SK-N-SH (cell line): ENCODE measurements around the gene RPS6KC1. TPM values are rescaled to one million over a fixed set of nuclear protein-coding genes. Genes with fewer than 3 reads are reported as not detected.

Experiments used
- CTCF ChIA-PET: fragments of 300-600, 350-600 bp; formaldehyde crosslinking; extraction: SDS; loops from one replicate; lab custom pipeline; 2021; lab: Yijun Ruan, JAX
- POLR2A ChIA-PET: fragments of 350-600 bp; sonication (Branson Sonifier 250); formaldehyde crosslinking; extraction: SDS; loops from one replicate; lab custom pipeline; 2020; ENCODE audit warnings: antibody characterized with exemption, inconsistent platforms; lab: Yijun Ruan, JAX
- DNase-seq: peaks from one replicate; pipeline ENCODE4 v3.0.0; 2012
- H2AFZ ChIP-seq: fragments of 200-600 bp; sonication (generic); 2 replicates; pipeline ENCODE4 v1.8.1; 2016; ENCODE audit warnings: antibody characterized with exemption, mild to moderate bottlenecking, low read depth
- H3F3A ChIP-seq: fragments of 200-600 bp; sonication (generic); replicated peaks from 2 replicates; pipeline ENCODE3; 2016; ENCODE audit warnings: antibody characterized with exemption, mild to moderate bottlenecking; ENCODE audit not compliant: insufficient read depth
- H3K27ac ChIP-seq, 2 experiments: fragments of 200-500 bp in 1 of 2; fragments of 200-600 bp in 1 of 2; sonication (Bioruptor generic) in 1 of 2; sonication (generic), shearing (Covaris generic) in 1 of 2; 2 replicates each; pipeline versions ENCODE4 v1.5.1 to v1.6.1; 2014 to 2016; ENCODE audit warnings: low read depth in 2 of 2, inconsistent platforms in 1 of 2, low read length in 1 of 2, mild to moderate bottlenecking in 1 of 2, mixed read lengths in 1 of 2
- H3K27me3 ChIP-seq: fragments of 200-600 bp; sonication (generic), shearing (Covaris generic); 2 replicates; pipeline ENCODE4 v1.6.1; 2016; ENCODE audit warnings: mixed run types; ENCODE audit not compliant: insufficient read depth
- H3K36me3 ChIP-seq, 2 experiments: fragments of 200-500 bp in 1 of 2; fragments of 200-600 bp in 1 of 2; sonication (Bioruptor generic) in 1 of 2; sonication (generic) in 1 of 2; replicated peaks in 1 of 2; 2 replicates each; pipeline versions ENCODE3 to v1.5.1; 2014 to 2016; ENCODE audit warnings: low read length in 1 of 2, mild to moderate bottlenecking in 1 of 2; ENCODE audit not compliant: insufficient read depth in 2 of 2, control insufficient read depth in 1 of 2
- H3K4me1 ChIP-seq, 2 experiments: fragments of 200-500 bp in 1 of 2; fragments of 200-600 bp in 1 of 2; sonication (Bioruptor generic) in 1 of 2; sonication (generic), shearing (Covaris generic) in 1 of 2; 2 replicates each; pipeline versions ENCODE4 v1.5.1 to v1.6.1; 2014 to 2016; ENCODE audit warnings: low read depth in 1 of 2, low read length in 1 of 2, mixed run types in 1 of 2; ENCODE audit not compliant: insufficient read depth in 2 of 2, control insufficient read depth in 1 of 2
- H3K4me2 ChIP-seq: fragments of 200-600 bp; sonication (generic), shearing (Covaris generic); 2 replicates; pipeline ENCODE4 v1.6.1; 2017; ENCODE audit warnings: mixed run types
- H3K4me3 ChIP-seq, 2 experiments: fragments of 200-500 bp in 1 of 2; fragments of 200-600 bp in 1 of 2; sonication (Bioruptor generic) in 1 of 2; sonication (generic), shearing (Covaris generic) in 1 of 2; 2 replicates each; pipeline versions ENCODE4 v1.5.1 to v1.8.1; 2014 to 2016; ENCODE audit warnings: low read depth in 2 of 2, inconsistent platforms in 1 of 2, low read length in 1 of 2, mild to moderate bottlenecking in 1 of 2, mixed read lengths in 1 of 2, moderate library complexity in 1 of 2
- H3K79me2 ChIP-seq: fragments of 200-600 bp; sonication (generic); 2 replicates; pipeline ENCODE4 v1.8.1; 2017; ENCODE audit warnings: mild to moderate bottlenecking; ENCODE audit not compliant: insufficient read depth
- H3K9ac ChIP-seq: fragments of 200-600 bp; sonication (generic); 2 replicates; pipeline ENCODE4 v1.6.1; 2017; ENCODE audit warnings: mixed run types
- H3K9me2 ChIP-seq: fragments of 200-600 bp; sonication (generic); 2 replicates; pipeline ENCODE4 v1.6.1; 2017; ENCODE audit warnings: mixed run types
- H3K9me3 ChIP-seq: fragments of 200-600 bp; sonication (generic); 2 replicates; pipeline ENCODE4 v1.6.1; 2017; ENCODE audit warnings: mixed run types, mild to moderate bottlenecking, moderate library complexity
- H4K20me1 ChIP-seq: fragments of 200-600 bp; sonication (generic); 2 replicates; pipeline ENCODE4 v1.6.1; 2017; ENCODE audit warnings: mild to moderate bottlenecking, mixed run types; ENCODE audit not compliant: insufficient read depth
- ELF1 ChIP-seq: IDR thresholded peaks from 2 replicates; pipeline ENCODE4 v1.4.0; 2012
- IRF3 ChIP-seq: fragments of 150-350 bp; IDR thresholded peaks from 2 replicates; pipeline ENCODE4 v1.6.1; 2016; ENCODE audit warnings: mild to moderate bottlenecking, low read depth, low read length
- JUND ChIP-seq: IDR thresholded peaks from 2 replicates; pipeline ENCODE4 v1.4.0; 2012
- MXI1 ChIP-seq: IDR thresholded peaks from 2 replicates; pipeline ENCODE4 v1.6.1; 2012; ENCODE audit warnings: mild to moderate bottlenecking, low read depth, low read length, improper control_type of control experiment
- NRF1 ChIP-seq: IDR thresholded peaks from 2 replicates; pipeline ENCODE4 v1.6.1; 2012; ENCODE audit warnings: low read depth, mild to moderate bottlenecking, low read length
- REST ChIP-seq: IDR thresholded peaks from 2 replicates; pipeline ENCODE4 v1.6.1; 2012; ENCODE audit warnings: mild to moderate bottlenecking, low read depth, low read length, moderate library complexity
- SIN3A ChIP-seq: IDR thresholded peaks from 2 replicates; pipeline ENCODE4 v1.6.1; 2012; ENCODE audit warnings: low read depth, mild to moderate bottlenecking, low read length, moderate library complexity, borderline replicate concordance
- SMC3 ChIP-seq: IDR thresholded peaks from 2 replicates; pipeline ENCODE4 v1.6.1; 2012; ENCODE audit warnings: low read depth, low read length, improper control_type of control experiment
- TCF12 ChIP-seq: IDR thresholded peaks from 2 replicates; pipeline ENCODE4 v1.4.0; 2012
- WGBS: methylation state at CpG from one replicate; pipeline ENCODE4 v1.1.6; 2017; ENCODE audit warnings: low lambda C conversion rate; 5-methylcytosine and 5-hydroxymethylcytosine counted together
- polyA plus RNA-seq, 3 experiments: library from polyadenylated mRNA; depleted of rRNA; stranded (reverse); fragments of >200 nt; gene quantifications; 2 replicates each; pipeline ENCODE4 v1.2.3, GENCODE V29; 2012

The RPS6KC1 gene
- polyA plus RNA-seq, 1 of the 3 experiments (the other 2 are of a cell fraction) = 7.8 TPM

GRCh38 chr1:213054142-213054541 lies 3.1 kb downstream of the RPS6KC1 start:
- Histone ChIP-seq H3K79me2 (peaks cover 79% of the 10 kb centered on the region), H3K9me2 (no peaks in the 10 kb centered on the region), H2AFZ (no peak overlapping the region), H3K4me2 (no peak overlapping the region), H3K36me3 (peaks cover 0 to 4% of the 10 kb centered on the region in 2 experiments), H3K4me1 (peaks cover 6 to 16% of the 10 kb centered on the region in 2 experiments; a peak in 3 of 4 replicates), H3K4me3 (no peak overlapping the region), H3F3A (peaks cover 12% of the 10 kb centered on the region), H4K20me1 (peaks cover 26% of the 10 kb centered on the region), H3K27me3 (no peaks in the 10 kb centered on the region), H3K9me3 (no peaks in the 10 kb centered on the region), H3K27ac (no peak overlapping the region), H3K9ac (no peak overlapping the region)
- 93% methylated on average over 2 of the region's 2 CpGs for WGBS
- POLR2A ChIA-PET = no interaction called here
- DNase-seq = no peak
- CTCF ChIA-PET = interaction anchor here (1.0 kb wide), 1 partner anchor 26 kb away, joined by 3 read pairs; no protein-coding TSS in a partner anchor
- TF ChIP-seq IRF3 = no peak

GRCh38 chr1:213054733-213055591 lies 3.9 kb downstream of the RPS6KC1 start:
- no peak overlapping the region for H2AFZ ChIP-seq
- no peak for TF ChIP-seq NRF1
- TF ChIP-seq MXI1 = no peak
- TF ChIP-seq REST = no peak
- no peak for TF ChIP-seq SIN3A
- TF ChIP-seq JUND = no peak
- no peak; the same call in 1 of the 2 replicates for TF ChIP-seq TCF12
- no peak for TF ChIP-seq SMC3
- TF ChIP-seq ELF1 = no peak
- H3K9me3 ChIP-seq = no peaks in the 10 kb centered on the region
- peaks cover 26% of the 10 kb centered on the region for H4K20me1 ChIP-seq
- peaks cover 6 to 16% of the 10 kb centered on the region in 2 experiments; a peak in 3 of 4 replicates for H3K4me1 ChIP-seq
- ChIA-PET CTCF (interaction anchor here (0.9 kb wide), 1 partner anchor 24 kb away, joined by 3 read pairs; no protein-coding TSS in a partner anchor), POLR2A (no interaction called here)
- H3K4me3 ChIP-seq = no peak overlapping the region
- DNase-seq = no peak
- no peak overlapping the region for H3K9ac ChIP-seq
- H3K9me2 ChIP-seq = no peaks in the 10 kb centered on the region
- H3K27ac ChIP-seq = peak overlapping the region in 1 of 2 experiments; percentile 21; a peak in 1 of 4 replicates
- H3K27me3 ChIP-seq = no peaks in the 10 kb centered on the region
- peaks cover 0 to 4% of the 10 kb centered on the region in 2 experiments for H3K36me3 ChIP-seq
- H3K79me2 ChIP-seq = peaks cover 88% of the 10 kb centered on the region
- H3F3A ChIP-seq = peaks cover 12% of the 10 kb centered on the region
- no peak overlapping the region for H3K4me2 ChIP-seq
